ENCODE measurements around the gene GPR84.

DNA sequence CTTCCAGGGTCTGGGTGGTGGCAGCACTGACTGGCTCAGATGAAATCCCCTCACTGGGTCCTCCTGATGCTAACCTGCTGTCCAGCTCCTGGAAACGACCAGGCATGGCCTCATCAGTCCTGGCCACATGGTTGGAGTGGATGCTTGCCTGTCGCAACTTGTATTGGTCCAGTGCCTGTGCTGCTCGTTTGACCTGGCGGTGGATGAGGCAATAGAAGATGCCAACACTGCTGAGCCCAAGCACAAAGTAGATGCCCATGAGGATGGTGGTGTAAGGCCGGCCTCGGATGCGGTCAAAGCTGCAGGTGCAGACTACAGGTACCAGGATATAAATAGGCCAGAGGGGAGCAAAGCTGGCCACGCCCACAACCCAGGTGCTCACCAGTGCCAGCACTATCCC lies 1.2 kb downstream of the GPR84 start:
- TF ChIP-seq, protein P1, sequence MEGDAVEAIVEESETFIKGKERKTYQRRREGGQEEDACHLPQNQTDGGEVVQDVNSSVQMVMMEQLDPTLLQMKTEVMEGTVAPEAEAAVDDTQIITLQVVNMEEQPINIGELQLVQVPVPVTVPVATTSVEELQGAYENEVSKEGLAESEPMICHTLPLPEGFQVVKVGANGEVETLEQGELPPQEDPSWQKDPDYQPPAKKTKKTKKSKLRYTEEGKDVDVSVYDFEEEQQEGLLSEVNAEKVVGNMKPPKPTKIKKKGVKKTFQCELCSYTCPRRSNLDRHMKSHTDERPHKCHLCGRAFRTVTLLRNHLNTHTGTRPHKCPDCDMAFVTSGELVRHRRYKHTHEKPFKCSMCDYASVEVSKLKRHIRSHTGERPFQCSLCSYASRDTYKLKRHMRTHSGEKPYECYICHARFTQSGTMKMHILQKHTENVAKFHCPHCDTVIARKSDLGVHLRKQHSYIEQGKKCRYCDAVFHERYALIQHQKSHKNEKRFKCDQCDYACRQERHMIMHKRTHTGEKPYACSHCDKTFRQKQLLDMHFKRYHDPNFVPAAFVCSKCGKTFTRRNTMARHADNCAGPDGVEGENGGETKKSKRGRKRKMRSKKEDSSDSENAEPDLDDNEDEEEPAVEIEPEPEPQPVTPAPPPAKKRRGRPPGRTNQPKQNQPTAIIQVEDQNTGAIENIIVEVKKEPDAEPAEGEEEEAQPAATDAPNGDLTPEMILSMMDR (conservative IDR thresholded peaks at IDR 0.05): no peak
- TF ChIP-seq ZFX (IDR thresholded peaks at IDR 0.05): no peak
